Measurements from ENCODE around the gene POC5.

The POC5 gene

GRCh38 chr5:75660678-75661465 lies 56.4 kb downstream of the POC5 start:
- no peak for DNase-seq (ENCODE audit: low read depth in 3 of 3)

DNA sequence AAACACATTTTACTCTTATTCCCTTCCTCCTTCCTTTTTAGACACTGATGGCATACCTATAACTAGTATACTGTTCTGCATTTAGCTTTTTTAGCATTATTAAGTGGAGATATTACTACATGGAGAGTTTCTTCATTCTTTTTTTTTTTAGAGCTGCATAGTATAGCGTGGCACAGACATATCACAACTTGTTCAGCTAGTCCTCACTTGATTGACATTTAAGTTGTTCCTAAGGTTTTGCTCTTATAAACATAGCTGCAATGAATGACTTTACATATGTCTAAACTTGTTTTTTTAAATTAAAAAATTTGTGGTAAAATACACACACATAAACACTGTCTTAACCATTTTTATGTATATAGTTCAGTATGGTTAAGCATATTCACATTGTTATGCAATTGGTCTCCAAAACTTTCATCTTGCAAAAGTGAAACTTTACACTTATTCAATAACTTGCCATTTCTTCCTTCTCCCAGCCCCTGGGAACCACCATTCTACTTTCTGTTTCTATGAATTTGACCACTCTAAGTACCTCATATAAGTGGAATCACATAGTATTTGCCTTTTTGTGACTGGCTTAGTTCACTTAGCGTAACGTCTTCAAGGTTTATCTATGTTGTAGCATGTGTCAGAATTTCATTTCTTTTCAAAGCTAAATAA lies 57.3 kb downstream of the POC5 start:
- DNase-seq (ENCODE audit: low read depth in 3 of 3): no peak

GRCh38 chr5:75656311-75657003 lies 60.8 kb downstream of the POC5 start:
- DNase-seq (ENCODE audit: low read depth in 3 of 3): no peak

DNA sequence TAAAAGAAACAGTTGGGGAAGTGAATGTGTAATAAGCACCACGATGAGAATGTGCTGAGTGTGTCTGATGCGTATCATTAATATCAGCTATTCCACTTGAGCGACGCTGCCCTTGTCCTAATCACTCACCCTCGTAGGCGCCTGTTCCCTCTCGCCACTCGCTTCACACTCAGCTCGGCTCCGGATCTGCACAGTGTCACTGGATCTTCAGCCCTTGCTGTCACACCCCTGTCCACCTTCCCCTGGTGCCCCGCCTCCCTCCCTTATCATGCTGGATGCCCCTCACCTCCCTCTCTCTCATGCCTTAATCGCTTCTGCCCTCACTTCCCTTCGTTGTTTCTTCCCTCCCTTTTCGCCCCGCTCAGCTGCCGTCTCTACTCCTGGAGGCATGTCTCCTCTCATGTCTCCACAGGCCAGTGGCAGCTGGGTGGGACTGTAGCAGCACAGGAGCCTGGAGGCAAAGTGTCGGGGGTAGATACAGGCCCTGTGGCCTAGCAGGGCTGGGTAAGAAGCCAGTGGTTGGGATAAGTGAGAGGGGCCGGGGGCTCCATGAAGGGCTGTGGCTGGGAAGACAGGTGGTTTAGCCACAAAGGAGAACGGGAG lies 62.4 kb downstream of the POC5 start:
- no peak for DNase-seq (ENCODE audit: low read depth in 3 of 3)

DNA sequence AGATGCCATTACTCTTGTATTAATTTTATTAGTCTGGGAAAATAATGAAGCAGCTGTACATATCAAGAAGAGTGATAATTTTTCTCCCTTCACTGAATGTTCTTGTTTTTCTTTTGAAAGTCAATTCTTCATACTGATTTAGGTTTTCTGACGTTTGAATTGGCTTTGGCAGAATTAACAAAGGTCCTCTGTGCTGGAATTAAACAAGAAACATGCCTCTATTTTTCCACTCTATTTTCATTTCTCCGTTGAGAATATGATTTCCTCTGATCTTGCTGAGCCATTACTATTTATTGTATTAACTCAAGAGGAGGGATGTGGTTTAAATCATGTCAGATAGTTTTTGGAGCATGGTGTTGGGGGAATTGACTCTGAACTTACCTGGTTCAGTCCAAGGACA lies 63.7 kb downstream of the POC5 start:
- DNase-seq (ENCODE audit: low read depth in 3 of 3): no peak

GRCh38 chr5:75651575-75652238 lies 65.5 kb downstream of the POC5 start:
- no peak for DNase-seq (ENCODE audit: low read depth in 3 of 3)

- DNase-seq (ENCODE audit: low read depth in 3 of 3): no peak
These were observed 68.5 kb downstream of the POC5 start for GRCh38 chr5:75648712-75649111.

- no peak for DNase-seq (ENCODE audit: low read depth in 3 of 3)
These were observed 76.4 kb downstream of the POC5 start for GRCh38 chr5:75640826-75641225.

DNA sequence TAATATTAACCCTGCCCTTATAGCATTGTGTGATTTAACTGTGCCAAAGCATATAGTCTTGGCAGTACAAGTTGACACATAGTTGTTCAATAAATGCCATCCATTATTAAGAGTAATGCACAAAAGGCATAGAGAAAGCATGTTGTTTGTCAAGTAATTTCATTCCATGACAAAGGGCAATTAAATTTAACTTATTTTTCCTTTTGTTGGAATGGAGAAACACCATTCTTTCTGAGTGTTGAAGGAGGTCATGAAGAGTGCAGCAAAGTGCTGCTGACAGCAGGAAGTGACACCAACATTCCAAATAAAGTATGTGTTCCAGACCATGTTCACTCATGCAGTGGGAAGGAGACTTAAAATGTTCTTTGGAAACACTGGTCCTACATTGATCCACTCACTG lies 76.8 kb downstream of the POC5 start:
- DNase-seq (ENCODE audit: low read depth in 3 of 3): no peak

- no peak for DNase-seq (ENCODE audit: low read depth in 3 of 3)
These were observed 77.5 kb downstream of the POC5 start for GRCh38 chr5:75639535-75640311.

- no peak for DNase-seq (ENCODE audit: low read depth in 3 of 3)
These were observed 79.3 kb downstream of the POC5 start for GRCh38 chr5:75637949-75638348.

DNA sequence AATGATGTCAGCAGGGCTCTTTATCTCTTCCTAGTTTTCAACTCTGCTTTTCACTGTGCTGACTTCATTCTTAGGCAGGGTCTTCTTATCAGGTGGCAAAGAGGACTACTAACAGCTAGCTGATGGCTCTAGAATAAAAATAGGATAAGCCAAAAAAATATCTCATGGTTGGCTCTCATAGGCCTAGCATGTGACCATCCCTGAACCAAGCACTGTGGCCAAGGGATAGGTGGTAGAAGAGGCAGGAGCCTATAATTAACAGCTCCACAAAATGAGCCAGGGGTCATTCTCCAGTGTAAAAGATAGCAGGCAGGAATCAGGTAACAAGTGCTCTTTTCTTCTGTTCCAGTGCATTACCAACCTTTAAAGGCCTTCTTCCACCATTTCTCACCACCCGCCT lies 84.9 kb downstream of the POC5 start:
- no peak for DNase-seq (ENCODE audit: low read depth in 3 of 3)

DNA sequence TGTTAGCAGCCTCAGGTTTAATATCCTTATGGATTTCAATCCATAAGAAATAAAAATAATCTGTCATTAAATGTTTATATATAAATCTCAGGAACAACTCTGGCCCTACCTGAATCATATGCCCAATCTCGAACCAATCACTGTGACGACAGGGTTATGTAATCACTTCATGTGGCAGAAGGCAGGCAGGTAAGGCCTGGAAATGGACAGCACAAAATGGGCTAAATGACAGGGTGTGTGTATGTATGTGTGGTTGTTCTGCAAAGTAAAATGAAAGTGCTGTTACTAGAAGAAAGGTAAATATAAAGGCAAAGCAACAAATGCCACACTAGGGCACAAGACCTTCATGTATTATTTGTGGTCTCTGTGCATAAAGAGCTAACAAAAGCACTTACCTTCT lies 86.4 kb downstream of the POC5 start:
- no peak for DNase-seq (ENCODE audit: low read depth in 3 of 3)

DNA sequence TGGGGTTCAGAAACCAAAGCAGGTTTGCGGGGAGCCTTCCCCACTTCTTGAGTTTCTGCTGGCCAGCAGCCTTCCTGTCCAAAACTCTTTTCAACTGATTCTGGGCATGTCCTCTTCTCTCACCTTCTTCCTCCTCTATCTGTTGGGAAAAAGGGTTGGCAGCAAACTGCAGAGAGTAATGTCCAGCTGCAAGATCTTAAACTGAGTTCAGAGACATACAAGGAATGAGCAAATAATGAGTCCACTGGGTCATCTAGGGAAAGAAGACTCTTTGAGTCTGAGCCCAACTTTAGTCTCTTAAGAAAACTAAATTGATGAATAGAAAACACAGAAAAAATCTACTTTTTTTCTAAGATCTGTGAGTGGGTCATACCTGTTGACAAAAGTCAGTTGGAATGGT lies 89.4 kb downstream of the POC5 start:
- no peak for DNase-seq (ENCODE audit: low read depth in 3 of 3)

GRCh38 chr5:75626959-75627358 lies 90.3 kb downstream of the POC5 start:
- DNase-seq (ENCODE audit: low read depth in 3 of 3): no peak

All from stimulated activated CD4-positive, alpha-beta T cell treated with anti-CD3 and anti-CD28 coated beads, TNF-alpha, amount 100 ng/mL, for 4 hours (primary cell).